AG09319 (cell line): ENCODE data around the gene SOCS1.
"Not testable (repeated sequence)": the region's sequence is repeated elsewhere in the genome, so short reads cannot be mapped to it uniquely, and the experiment has no call there.

ENCODE experiments used
- DNase-seq: peaks from one replicate; pipeline ENCODE4 v3.0.0-alpha.2; 2010; ENCODE audit warnings: low read depth; ENCODE audit errors: extremely low read depth
- CTCF ChIP-seq: IDR thresholded peaks from 2 replicates; pipeline ENCODE4 v1.5.1; 2011; ENCODE audit warnings: low read depth, mild to moderate bottlenecking, inconsistent platforms, low read length, moderate library complexity

The SOCS1 gene, protein sequence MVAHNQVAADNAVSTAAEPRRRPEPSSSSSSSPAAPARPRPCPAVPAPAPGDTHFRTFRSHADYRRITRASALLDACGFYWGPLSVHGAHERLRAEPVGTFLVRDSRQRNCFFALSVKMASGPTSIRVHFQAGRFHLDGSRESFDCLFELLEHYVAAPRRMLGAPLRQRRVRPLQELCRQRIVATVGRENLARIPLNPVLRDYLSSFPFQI

GRCh38 chr16:11255737-11256660 is at the start of gene SOCS1:
Gene SOCS1 (minus strand): TSS chr16:11256204. CDS start chr16:11255478, 726 bp downstream.
- peak; percentile 43 for TF ChIP-seq CTCF
- peak; percentile 73 for DNase-seq

DNA sequence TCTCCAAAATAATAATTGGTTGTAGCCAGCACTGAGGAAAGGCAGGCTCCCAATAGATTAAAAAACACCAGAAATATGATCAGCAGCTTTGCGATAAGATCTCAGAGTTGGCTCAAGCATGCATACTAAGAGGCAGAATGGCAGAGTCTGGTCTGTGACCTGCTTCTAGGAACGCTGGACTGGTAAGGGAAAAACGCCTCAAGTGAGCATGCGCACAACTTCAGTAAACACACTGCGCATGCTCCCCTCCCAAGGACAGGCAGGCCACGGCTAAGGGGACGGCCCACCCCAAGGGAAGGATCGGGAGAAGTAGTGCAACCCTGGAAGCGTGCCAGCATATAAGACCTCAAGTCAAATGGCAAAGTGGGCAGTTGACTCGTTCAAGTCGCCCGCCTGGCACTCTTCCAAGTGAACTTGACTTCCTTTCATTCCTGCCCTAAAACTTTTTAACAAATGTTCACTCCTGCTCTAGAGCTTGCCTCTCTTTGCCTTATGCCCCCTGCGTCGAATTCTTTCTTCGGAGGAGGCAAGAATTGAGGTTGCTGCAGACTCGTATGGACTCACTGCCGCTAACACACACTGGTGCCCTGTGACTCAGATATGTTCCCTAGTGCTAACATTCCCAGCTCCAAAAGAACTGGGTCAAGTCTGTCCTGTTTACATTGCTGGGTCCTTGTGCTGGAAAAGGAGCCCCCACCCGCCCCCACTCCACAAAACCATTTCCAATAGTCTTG is 47.6 kb upstream of the SOCS1 start:
- TF ChIP-seq CTCF = no peak
- DNase-seq = no peak

- no peak for DNase-seq
- no peak for TF ChIP-seq CTCF
Observed at GRCh38 chr16:11302977-11303376, 47.0 kb upstream of the SOCS1 start.

GRCh38 chr16:11301645-11302501 is 45.9 kb upstream of the SOCS1 start:
- no peak for DNase-seq
- TF ChIP-seq CTCF = no peak

DNA sequence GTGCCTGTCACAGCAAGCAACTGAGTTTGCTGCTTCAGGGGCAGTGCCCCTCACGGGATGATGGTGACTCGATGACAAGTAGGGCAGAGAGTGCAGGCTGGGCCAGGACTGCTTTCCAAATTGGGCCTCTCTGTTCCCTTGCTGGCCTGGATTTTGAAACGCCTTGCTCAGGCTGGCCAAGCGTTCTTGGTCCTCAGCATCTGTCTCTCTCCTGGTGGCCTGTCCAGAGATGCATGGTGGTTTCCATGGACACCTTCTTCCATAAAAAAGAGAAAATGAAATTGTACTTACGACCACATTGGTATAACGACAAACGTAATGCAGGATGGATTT is 44.5 kb upstream of the SOCS1 start:
- DNase-seq = no peak
- TF ChIP-seq CTCF = no peak

GRCh38 chr16:11299865-11300559 is 44.0 kb upstream of the SOCS1 start:
- no peak for TF ChIP-seq CTCF
- no peak for DNase-seq

- DNase-seq = not testable (repeated sequence)
Observed at GRCh38 chr16:11298950-11299547, 43.0 kb upstream of the SOCS1 start.
